Adrenal gland (tissue), 5 donors: ENCODE data around the gene PEAK1.

ENCODE experiments used
- CTCF ChIP-seq, 6 experiments: fragments of 450-650 bp in 4 of 6; fragments of 200-600 bp in 2 of 6; sonication (generic) in 1 of 6; IDR thresholded peaks; 1 replicate in 5 of 6; 2 replicates in 1 of 6; pipeline versions ENCODE4 v1.5.1 to v1.8.0; 2016 to 2021; ENCODE audit warnings: antibody characterized with exemption in 6 of 6, mild to moderate bottlenecking in 2 of 6, moderate library complexity in 1 of 6
- POLR2A ChIP-seq, 2 donors: fragments of 450-650 bp; IDR thresholded peaks; one replicate each; pipeline ENCODE4 v1.6.1; 2017; ENCODE audit warnings: antibody characterized with exemption in 2 of 2, mild to moderate bottlenecking in 2 of 2, moderate library complexity in 1 of 2
- donor health status: DM: no; HTN: no; CAD: no.

DNA sequence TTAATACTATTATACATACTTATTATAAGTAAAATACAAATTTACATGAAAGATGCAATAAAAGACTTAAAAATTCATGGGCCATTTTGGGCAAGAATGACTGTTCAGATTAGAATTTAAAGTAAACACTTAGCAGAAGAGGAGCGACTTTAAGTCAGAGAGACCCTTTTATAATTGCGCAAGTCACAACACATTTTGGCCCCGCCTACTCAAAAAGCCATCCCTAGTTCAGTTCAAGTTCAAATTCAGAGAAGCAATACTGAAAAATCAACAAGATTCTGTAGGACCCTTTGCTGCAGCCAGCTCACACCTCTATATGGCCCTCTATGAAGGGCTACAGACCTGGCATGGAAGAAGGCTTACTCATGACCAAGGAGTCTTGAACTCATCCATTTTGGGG lies 64.6 kb downstream of the PEAK1 start:
- TF ChIP-seq POLR2A (IDR thresholded peaks at IDR 0.05) (no peak), CTCF (IDR thresholded peaks at IDR 0.05) (no peak)
